DMS79 treated with DMSO at 0.1 percent for 48 hours (cell line): Measurements from ENCODE around the gene MT1X.
"Not testable (repeated sequence)": the region's sequence is repeated elsewhere in the genome, so short reads cannot be mapped to it uniquely, and the experiment has no call there.

Source experiments
- DNase-seq: peaks from one replicate; lab custom pipeline; 2025; lab: John Stamatoyannopoulos, UW

MT1X gene

DNA sequence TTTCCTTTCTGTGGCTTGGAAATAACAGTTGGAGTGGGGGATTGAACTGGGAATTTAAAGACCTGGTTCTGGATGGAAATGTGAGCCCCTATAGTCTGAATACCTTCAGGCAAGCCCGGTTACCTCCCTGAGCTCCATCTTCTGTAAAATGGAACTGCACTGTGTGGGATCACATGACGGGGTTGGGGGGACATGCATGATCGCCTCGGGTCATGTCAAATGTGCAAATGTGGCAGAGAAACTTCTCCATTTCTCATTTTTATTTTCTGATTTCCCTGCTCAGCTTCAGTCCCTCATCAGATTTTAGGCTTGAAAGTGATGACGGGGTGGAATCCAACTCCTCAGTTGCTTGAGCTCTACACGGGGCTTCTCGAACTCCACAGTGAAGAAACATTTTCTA is 29.1 kb upstream of the MT1X start:
- no peak for DNase-seq

DNA sequence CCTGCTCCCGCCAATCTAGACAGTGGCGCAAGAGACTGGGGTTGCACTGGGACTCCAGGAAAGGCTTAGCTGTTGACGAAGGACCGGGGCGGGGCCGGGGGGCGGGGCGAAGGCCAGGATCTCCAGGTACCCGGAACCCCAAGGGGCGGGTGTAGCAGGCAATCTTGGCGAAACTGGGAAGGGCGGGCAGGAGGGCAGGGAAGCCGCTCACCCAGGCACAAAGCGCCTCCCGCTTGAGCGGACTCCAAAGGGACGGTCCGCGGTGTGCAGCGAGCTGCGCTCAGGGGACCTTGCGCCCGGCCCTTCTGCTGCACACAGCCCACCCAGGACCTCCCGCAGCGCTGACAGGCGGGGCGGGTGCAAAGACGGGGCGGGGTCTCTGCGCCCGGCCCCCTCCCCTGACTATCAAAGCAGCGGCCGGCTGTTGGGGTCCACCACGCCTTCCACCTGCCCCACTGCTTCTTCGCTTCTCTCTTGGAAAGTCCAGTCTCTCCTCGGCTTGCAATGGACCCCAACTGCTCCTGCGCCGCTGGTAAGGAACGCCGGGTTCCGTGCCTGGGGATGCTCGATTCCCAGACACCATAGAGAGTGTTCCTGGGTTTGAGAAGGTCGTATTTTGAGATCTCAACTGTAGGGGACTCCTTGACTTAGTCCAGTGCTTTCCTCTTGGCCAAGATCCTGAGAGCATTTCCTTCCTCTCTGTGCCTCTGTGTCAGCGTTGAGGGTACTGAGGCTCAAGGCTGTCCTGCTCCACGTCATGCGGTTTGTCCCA is 24.5 kb upstream of the MT1X start, which contains the start of gene MT1F:
MT1F (plus strand) TSS at position 405 of the 772 bp plus-strand sequence; CDS start at position 505, 100 bp downstream.
- peak; percentile 42 for DNase-seq

DNA sequence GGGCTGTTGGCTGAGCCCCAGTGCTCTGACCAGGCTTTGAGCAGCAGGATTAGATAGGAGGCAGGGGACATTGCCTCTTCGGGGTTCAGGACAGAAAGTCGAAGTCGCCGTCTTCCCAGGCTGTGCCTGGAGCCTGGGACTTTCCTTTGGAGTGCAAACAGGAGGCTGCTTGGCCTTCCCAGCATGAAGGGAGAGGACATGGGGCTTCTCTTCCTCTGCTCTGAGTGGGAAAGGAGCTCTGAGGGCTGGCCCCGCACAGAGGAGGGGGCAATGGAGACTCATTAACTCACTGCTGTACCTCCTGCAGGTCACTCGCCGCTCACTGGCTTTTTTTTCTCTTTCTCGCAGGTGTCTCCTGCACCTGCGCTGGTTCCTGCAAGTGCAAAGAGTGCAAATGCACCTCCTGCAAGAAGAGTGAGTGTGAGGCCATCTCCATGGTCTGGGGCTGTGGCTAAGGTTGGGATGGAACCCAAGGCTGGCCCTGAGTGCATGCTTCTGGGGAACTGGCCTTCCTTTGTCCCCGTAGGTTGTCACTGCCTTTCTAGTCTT is 23.9 kb upstream of the MT1X start:
- peak; percentile 2 for DNase-seq

DNA sequence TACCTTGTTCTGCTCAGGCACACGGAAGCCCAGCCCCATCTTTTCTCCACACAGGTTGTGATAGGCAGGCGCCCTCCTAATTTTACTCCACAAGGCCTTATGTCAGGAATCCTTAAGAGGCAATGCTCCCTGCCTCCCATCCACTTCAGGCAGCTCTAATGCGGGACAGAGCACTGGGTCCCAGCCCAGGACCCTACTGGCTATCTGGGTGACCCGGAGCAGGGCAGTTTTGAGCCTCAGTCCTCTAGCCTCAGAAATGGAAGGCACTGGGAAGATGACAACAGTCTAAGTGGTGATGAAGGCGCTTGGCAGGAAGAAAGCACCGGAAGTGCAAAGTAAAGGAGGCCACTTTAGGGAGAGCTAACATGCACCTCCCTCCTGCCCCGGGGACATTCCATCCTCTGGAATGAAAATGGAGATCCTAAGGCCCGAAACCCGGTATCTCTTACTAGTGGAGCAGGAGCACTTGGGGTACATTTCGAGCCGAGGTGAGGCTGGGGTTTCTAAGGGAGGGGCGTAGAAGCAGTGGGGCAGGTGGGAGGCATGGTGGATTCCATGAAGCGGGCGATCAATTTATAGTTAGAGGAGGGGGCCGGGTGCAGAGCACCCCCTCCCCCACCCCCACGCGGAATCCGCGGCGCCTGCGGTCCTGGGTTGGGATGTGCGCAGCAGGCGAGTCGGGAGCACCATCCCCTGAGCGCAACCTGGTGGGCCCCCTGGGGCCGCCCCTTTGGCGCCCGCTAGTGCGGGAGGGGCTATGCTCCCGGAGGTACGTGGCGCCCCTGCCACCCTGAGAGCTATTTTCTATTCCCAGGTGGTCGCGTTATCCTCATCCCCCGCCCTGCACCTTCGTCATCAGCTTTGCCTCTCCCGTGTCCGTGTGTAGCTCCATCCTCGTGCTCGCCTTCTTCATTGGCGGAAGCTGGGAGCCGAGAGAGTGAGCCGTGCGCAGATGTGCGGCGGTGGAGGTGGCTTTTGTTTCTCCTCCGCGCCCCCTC is 19.6 kb upstream of the MT1X start:
- DNase-seq, result no peak

DNA sequence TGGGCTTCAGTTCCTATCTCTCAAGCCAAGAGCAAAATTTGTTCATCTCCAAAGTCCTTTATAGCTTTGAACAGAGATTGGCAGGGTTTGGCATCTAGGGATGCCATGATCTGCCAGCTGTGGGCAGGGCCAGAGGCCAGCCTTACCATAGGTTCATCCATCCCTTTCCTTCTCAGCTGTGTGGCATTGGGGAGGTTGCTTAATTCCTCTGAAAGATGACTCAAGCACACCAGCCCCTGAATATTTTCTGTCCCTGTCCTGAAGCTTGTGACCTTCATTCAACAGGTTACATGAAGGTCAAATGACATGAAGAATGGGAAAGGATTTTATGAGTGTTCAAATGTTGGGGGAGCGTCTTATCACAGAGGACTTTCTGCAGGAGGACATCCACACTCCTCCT is 17.8 kb upstream of the MT1X start:
- no peak for DNase-seq

DNA sequence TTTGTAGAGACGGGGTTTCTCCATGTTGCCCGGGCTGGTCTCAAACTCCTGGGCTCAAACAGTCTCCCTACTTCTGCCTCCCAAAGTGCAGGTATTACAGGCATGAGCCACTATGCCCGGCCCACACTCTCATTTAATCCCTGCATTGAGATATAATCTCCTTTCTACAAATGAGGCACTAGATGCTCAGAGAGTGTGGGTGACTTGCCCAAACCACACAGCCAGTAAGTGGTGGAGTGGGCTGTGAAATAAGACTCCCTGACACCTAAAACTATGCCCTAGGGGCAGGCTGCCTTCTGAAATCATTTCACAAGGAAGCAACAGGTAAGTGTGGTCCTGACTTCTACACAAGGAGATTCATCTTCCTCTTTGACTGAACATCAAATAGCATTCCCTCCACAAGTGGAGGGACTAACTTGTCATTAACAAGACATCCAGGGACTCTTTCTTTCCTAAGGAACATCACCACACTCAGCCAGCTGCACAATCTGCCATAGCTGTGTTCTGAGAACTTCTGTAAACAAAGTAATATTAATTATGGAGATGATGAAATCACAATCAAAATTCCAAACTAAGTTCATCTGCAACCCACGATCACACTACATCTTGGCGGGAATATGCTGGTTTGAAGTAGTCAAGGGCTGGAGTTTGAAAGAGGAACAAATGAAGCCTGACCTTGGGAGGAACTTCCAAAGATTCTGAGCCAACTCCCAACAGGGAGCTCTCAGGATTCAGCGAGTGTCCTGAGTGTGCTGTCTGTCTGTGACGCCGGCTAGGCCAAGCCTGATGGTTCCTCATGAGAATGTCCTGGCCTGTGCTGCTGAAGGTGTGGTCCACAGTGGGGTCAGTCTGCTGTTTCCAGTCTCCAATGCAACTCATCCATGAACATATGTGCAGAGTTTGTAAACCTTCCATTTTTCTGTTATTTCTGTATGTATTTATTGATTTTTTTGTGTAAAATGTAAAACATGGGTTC is 16.7 kb upstream of the MT1X start:
- not testable (repeated sequence) for DNase-seq

DNA sequence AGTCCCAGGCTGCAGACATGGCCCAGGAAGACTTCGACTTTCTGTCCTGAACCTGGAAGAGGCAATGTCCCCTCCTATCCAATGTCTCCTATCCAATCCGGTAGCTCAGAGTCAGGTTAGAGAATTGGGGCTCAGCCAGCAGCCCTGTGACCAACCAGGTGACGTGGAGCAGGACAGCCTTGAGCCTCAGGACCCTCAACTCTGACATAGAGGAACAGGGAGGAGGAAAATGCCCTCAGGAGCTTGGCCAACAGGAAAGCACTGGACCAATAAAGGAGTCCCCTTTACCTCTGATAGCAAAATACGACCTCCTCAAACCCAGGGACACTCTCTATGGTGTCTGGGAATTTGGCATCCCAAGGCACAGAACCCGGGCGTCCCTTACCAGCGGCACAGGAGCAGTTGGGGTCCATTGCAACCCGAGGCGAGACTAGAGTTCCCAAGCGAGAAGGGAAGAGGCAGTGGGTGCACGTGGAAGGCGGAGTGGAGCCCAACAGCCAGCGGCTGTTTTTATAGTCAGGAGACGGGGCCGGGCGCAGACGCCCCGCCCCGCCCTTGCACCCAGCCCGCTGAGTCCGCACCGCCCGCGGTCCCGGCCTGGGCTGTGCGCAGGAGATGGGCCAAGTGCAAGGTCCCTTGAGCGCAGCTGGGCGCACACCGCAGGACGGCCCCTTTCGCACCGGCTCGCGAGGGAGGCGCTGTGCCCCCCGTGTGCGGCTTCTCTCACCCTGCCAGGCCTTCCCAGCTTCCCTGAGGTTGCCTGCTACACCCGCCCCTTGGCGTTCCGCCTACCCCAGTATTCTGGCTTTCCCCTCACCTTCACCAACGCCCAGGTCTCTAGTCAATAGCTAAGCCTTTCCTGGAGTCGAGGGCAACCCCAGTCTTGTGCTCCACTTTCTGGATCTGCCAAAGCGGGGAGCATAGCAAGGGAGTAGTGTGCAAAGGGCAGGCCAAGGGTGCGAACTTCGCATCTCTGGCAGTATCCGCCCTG is 14.4 kb upstream of the MT1X start, which contains the start of gene MT1G:
MT1G (minus strand) TSS at position 485 of the 991 bp plus-strand sequence; CDS start at position 413, 72 bp downstream.
- peak; percentile 3 for DNase-seq

DNA sequence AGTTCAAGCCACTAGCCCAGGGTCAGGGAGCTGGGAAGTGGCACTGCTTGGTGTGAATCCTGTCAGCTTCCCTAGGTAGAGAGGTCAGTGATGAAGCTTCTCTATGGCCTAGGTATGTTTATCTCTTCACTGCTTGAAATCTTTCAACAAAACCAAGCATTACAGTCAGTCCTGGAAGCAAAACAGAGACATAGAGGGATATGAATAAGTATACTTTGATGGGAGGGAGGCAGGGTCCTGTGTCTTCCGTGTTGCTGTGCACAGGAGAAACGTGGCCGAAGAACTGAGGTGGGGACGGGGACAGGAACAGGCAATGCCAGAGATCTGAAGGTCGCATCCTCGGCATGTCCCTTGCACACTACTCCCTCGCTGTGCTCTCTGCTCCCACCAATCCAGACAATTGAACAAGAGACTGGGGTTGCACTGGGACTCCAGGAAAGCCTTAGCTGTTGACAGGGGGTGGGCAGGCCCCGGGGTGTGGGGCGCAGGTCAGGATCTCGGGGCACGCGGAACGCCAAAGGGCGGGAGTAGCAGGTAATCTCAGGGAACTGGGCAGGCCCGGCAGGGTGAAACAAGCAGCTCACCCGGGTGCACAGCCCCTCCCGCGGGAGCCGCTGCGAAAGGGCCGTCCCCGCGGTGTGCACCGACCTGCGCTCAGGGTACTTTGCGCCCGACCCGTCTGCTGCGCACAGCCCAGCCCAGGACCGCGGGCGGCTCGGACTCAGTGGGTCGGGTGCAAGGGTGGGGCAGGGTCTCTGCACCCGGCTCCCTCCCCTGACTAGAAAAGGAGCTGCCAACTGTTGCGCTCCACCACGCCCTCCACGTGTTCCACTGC is 13.0 kb upstream of the MT1X start, which contains the start of gene MT1H:
MT1H (plus strand) TSS at position 810 of the 835 bp plus-strand sequence. CDS start 71 bp downstream, outside the sequence.
- peak; percentile 1 for DNase-seq

DNA sequence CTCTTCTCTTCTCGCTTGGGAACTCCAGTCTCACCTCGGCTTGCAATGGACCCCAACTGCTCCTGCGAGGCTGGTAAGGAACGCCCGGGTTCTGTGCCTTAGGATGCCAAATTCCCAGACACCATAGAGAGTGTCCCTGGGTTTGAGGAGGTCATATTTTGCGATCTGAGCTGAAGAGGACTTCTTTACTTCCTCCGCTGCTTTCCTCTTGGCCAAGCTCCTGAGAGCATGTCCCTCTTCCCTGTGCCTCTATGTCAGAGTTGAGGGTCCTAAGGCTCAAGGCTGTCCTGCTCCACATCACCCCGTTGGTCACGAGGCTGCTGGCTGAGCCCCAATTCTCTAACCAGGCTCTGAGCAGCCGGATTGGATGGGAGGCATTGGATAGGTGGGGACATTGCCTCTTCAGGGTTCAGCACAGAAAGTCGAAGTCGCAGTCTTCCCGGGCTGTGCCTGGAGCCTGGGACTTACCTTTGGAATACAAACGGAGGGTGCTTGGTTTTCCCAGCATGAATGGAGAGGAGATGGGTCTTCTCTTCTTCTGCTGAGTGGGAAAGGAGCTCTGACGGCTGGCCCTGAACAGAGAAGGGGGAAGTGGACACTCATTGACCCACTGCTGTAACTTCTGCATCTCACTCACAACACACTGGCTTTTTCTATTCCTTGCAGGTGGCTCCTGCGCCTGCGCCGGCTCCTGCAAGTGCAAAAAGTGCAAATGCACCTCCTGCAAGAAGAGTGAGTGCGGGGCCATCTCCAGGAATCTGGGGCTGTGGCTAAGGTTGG is 12.2 kb upstream of the MT1X start:
- DNase-seq, result no peak

DNA sequence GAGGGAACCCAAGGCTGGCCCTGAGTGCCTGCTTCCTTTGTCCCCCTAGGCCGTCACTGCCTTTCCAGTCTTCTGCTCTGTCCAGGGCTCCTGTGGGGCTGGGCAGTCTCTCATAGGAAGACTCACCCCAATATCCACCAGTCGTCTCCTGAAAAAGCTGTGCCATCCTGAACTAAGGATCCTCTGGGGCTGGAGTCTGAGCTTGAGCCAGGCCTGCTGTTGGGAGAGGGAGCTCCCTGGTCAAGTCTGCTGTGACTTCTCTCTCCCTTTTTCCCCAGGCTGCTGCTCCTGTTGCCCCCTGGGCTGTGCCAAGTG is 11.7 kb upstream of the MT1X start:
- DNase-seq, result no peak

DNA sequence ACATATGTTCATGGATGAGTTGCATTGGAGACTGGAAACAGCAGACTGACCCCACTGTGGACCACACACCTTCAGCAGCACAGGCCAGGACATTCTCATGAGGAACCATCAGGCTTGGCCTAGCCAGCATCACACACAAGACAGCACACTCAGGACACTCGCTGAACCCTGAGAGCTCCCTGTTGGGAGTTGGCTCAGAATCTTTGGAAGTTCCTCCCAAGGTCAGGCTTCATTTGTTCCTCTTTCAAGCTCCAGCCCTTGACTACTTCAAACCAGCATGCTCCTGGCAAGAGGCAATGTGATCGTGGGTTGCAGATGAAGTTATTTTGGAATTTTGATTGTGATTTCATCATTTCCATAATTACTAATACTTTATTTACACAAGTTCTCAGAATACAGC is 10.6 kb upstream of the MT1X start:
- DNase-seq, result not testable (repeated sequence)

DNA sequence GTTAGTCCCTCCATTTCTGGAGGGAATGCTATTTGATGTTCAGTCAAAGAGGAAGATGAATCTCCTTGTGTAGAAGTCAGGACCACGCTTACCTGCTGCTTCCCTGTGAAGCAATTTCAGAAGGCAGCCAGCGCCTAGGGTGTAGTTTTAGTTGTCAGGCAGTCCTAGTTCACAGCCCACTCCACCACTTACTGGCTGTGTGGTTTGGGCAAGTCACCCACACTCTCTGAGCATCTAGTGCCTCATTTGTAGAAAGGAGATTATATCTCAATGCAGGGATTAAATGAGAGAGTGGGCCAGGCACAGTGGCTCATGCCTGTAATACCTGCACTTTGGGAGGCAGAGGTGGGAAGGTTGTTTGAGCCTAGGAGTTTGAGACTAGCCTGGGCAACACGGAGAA is 10.1 kb upstream of the MT1X start:
- not testable (repeated sequence) for DNase-seq

DNA sequence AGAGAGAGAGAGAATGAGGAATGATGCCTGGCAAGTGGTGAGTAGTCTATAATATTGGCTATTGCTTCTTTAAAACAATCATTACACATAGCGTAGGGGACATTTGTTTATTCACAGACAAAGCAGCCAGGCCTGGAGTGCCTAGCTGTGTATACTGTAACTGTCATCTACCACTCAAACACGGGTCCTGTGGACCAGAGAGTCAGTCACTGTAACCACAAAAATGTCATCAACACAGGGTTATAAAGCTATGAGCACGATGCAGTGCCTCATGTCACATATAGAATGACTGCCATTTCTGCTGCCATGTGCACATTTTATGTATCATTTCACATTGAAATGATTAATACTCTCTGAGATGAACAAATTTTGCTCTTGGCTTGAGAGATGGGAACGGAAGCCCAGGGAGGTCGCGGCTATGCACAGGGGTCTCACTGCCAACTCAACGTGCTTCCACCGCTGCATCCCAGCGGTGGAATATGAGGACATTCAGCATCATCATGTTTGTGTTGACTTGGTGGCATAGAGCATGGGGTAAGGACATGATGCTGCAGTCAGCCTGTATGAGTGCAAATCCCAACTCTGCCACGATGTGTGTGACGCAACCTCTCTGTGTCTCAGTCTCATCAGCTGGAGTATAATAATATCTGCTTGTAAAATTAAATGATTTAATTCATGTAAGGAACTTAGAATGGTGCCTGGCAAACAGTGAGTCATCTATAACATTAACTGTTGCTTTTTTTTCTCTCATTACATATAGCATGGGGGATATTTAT is 9.3 kb upstream of the MT1X start:
- no peak for DNase-seq

DNA sequence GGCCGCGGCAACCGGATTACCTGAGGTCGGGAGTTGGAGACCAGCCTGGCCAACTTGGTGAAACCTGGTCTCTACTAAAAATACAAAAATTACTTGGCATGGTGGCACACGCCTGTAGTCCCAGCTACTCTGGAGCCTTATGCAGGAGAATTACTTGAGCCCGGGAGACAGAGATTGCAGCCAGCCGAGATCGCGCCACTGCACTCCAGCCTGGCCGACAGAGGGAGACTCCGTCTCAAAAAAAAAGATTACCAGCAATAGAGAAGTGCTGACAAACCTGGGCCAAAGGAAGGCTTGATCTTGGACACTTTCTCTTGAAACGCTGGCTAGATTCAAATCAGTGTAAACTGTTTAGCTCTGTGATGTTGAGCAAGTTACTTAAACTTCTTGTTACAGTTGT is 8.3 kb upstream of the MT1X start:
- no peak for DNase-seq

DNA sequence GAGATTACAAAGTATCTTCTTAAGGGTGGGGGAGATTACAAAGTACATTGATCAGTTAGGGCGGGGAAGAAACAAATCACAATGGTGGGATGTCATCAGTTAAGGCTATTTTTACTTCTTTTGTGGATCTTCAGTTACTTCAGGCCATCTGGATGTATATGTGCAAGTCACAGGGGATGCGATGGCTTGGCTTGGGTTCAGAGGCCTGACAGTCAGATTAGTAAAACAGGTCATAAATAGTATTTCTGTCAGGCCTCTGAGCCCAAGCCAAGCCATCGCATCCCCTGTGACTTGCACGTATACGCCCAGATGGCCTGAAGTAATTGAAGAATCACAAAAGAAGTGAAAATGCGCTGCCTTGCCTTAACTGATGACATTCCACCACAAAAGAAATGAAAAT is 7.7 kb upstream of the MT1X start:
- not testable (repeated sequence) for DNase-seq

DNA sequence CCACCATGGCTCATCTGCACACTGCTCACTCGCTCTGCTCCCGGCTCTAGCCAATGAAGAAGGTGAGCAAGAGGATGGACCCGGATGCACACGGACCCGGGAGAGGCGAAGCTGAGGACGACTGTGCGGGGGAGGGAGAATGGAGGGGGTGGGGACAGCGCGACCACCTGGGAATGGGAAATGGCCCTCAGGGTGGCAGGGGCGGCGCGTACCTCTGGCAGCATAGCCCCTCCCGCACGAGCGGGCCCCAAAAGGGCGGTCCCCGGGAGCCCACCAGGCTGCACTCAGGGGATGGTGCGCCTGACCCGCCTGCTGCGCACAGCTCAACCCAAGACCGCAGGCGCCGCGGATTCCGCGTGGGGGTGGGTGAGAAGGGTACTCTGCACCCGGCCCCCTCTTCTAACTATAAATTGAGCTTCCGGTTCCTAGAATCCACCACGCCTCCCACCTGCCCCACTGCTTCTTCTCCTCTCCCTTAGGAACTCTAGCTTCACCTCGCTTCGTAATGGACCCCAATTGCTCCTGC is 6.5 kb upstream of the MT1X start:
- peak; percentile 3 for DNase-seq

DNA sequence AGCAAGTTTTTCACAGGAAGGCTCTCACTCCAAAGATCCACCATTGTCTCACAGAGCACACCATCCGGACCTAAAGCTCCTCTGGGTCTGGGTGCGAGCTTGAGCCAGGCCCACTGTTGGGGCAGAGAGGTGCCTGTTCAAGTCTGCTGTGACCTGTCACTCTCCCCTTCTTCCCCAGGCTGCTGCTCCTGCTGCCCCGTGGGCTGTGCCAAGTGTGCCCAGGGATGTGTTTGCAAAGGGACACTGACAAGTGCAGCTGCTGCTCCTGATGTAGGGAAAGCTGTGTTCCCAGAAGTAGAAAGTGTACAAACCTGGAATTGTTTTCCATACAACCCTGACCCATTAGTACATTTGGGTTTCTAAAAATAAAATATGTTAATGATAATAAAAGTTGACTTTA is 4.8 kb upstream of the MT1X start:
- DNase-seq, result no peak
